ENCODE results near the gene C2CD2. TPM values are rescaled to one million over a fixed set of nuclear protein-coding genes. Genes with fewer than 3 reads are reported as not detected.

C2CD2 gene
- 9.2 and 10.8 TPM in 2 replicates for total RNA-seq (2021)
- percentile 53 among the genes with signal in this experiment for Bru-seq, nascent RNA
- percentile 60 among the genes with signal in this experiment for BruChase-seq, experiment 1, labeled RNA remaining after a 2-hour chase
- BruChase-seq, experiment 2, labeled RNA remaining after a 6-hour chase = percentile 57 among the genes with signal in this experiment
- long read RNA-seq, full-length matches to known transcripts = 6 of 13 reads
- long read RNA-seq, partial matches to known transcripts = 2 of 13 reads
- long read RNA-seq, other reads (novel, unspliced or antisense) = 5 of 13 reads

DNA sequence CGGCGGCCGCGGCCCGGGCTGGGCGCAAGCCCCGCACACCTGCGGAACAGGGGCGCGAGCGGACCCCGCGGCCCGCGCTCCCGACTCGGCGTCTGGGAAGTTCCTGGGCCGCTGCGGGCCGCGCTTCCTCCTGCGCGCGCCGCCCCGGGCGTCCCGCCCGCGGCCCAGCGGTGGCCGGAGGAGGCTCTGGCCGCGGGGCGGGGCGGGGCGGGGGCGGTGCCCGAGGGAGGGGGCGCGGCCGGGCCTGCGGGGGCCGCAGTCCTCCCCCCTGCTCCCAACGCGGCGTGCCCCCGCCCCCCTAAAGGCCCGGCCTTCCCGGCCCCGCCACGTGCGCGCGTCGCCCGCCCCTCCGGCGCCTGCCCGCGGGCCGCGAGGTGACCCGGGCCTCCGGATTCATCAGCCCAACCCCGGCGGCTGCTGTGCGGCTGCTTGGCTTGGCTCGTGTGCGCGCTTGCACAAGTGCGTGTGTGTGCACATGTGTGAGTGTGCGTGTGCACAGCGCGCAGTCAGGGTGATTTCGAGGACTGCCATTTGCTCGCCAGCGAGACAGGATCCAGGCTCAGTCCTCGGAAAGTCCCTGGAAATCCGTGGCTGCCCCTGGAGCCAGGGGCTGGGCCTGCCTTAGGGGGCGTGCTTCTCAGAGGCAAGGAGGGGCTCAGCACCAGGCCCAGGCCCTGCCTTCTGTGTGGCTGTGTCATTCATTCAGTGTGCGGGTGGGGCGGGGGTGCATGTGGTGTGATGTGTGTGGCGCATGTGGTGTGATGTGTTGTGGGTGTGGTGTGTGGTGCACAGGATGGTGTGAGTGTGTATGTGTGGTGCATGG lies at the start of gene C2CD2:
Gene C2CD2, minus strand, starts transcription at position 188 of the 823 bp plus-strand sequence. CDS start 370 bp downstream, outside the sequence.
- Histone ChIP-seq H3K36me3 (ENCODE audit: insufficient read depth, low read length, poor library complexity, severe bottlenecking) (no peaks in the 10 kb centered on the region), H3K9me3 (ENCODE audit: low read depth, low read length, poor library complexity, severe bottlenecking) (no peaks in the 10 kb centered on the region), H3K4me1 (ENCODE audit: insufficient read depth, low read length, poor library complexity, severe bottlenecking) (peaks cover 19% of the 10 kb centered on the region), H3K27ac (ENCODE audit: low read depth, low read length, poor library complexity, severe bottlenecking) (peak within 1 kb of the TSS; percentile 49), H3K27me3 (replicated peaks; ENCODE audit: insufficient read depth, low read depth, low read length, poor library complexity) (no peaks in the 10 kb centered on the region), H3K4me3 (ENCODE audit: low read depth, low read length, poor library complexity, severe bottlenecking) (peak within 1 kb of the TSS; percentile 56)
- BruUV-seq (replicated peaks) = no TSS peak
- ChIA-PET POLR2A (ENCODE audit: low non-redundant PET) (no interaction called here), CTCF (no interaction called here)
- no peak for TF ChIP-seq CTCF (conservative IDR thresholded peaks at IDR 0.05; ENCODE audit: low read depth, low read length)
- TF ChIP-seq EZH2 (IDR thresholded peaks at IDR 0.05; ENCODE audit: borderline replicate concordance, low read depth, low read length, poor library complexity, severe bottlenecking) = no peak
- peak; percentile 70 for DNase-seq (ENCODE audit: low spot score)
- intact Hi-C loops (cut with micrococcal nuclease; ENCODE audit: unreplicated experiment) = no loop called here

DNA sequence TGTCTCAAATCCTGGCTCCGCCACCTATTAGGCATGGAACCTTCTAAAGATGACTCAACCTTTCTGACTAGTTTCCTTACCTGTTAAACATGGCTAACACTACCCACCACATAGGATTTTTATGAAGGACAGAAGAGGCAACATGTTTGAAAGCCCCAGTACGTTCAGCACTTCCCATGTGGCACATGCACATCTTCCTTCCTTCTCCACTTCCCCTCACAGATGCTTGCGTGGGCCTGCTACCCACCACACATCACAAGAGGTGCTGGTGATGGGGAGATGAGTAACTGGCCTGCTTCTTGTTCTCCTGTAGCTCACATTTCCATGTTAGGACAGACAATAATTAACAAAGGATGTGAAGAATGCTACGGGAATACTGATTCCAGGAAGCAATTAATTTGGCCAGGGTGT lies 49.2 kb upstream of the C2CD2 start:
- Histone ChIP-seq H3K27ac (ENCODE audit: low read depth, low read length, poor library complexity, severe bottlenecking) (no peak overlapping the region), H3K4me3 (ENCODE audit: low read depth, low read length, poor library complexity, severe bottlenecking) (no peak overlapping the region), H3K36me3 (ENCODE audit: insufficient read depth, low read length, poor library complexity, severe bottlenecking) (no peaks in the 10 kb centered on the region), H3K27me3 (replicated peaks; ENCODE audit: insufficient read depth, low read depth, low read length, poor library complexity) (no peaks in the 10 kb centered on the region), H3K9me3 (ENCODE audit: low read depth, low read length, poor library complexity, severe bottlenecking) (no peaks in the 10 kb centered on the region), H3K4me1 (ENCODE audit: insufficient read depth, low read length, poor library complexity, severe bottlenecking) (peaks cover 5% of the 10 kb centered on the region)
- BruUV-seq (replicated peaks) = no TSS peak
- DNase-seq (ENCODE audit: low spot score) = peak; percentile 5
- intact Hi-C loops (cut with micrococcal nuclease; ENCODE audit: unreplicated experiment) = no loop called here
- CTCF ChIA-PET = no interaction called here
- TF ChIP-seq CTCF (conservative IDR thresholded peaks at IDR 0.05; ENCODE audit: low read depth, low read length) (no peak), EZH2 (IDR thresholded peaks at IDR 0.05; ENCODE audit: borderline replicate concordance, low read depth, low read length, poor library complexity, severe bottlenecking) (no peak)
- POLR2A ChIA-PET (ENCODE audit: low non-redundant PET) = no interaction called here

DNA sequence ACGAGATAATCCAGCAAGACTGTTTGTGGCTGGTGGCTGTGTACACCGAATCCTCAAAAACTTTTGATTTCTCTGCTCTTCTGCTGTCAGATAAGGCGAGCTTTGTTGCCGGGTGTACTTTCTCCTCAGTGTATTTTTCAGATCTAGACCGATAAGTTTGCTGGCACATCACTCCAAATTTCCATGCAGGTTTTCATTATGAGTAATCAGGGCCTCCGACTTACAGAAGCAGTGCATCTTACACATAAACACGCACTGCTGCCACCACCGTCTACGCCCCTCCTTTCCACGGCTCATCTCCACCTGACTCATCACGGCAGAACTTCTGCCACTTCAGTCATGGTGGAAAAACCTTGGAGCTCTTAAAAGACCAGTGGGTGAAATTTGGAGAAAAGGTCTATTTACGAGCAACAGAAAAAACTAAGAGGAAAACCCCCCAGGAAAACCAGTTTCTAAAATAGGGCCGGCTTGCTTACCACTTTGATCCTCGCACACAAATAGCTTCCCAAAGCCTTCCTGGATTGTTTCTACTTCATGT lies 48.7 kb upstream of the C2CD2 start:
- ChIA-PET POLR2A (ENCODE audit: low non-redundant PET) (no interaction called here), CTCF (no interaction called here)
- no peak overlapping the region for H3K4me3 ChIP-seq (ENCODE audit: low read depth, low read length, poor library complexity, severe bottlenecking)
- TF ChIP-seq EZH2 (IDR thresholded peaks at IDR 0.05; ENCODE audit: borderline replicate concordance, low read depth, low read length, poor library complexity, severe bottlenecking) (no peak), CTCF (conservative IDR thresholded peaks at IDR 0.05; ENCODE audit: low read depth, low read length) (no peak)
- H3K27me3 ChIP-seq (replicated peaks; ENCODE audit: insufficient read depth, low read depth, low read length, poor library complexity) = no peaks in the 10 kb centered on the region
- H3K36me3 ChIP-seq (ENCODE audit: insufficient read depth, low read length, poor library complexity, severe bottlenecking) = peaks cover 3% of the 10 kb centered on the region
- peaks cover 5% of the 10 kb centered on the region for H3K4me1 ChIP-seq (ENCODE audit: insufficient read depth, low read length, poor library complexity, severe bottlenecking)
- intact Hi-C loops (cut with micrococcal nuclease; ENCODE audit: unreplicated experiment) = no loop called here
- no TSS peak for BruUV-seq (replicated peaks)
- no peak overlapping the region for H3K27ac ChIP-seq (ENCODE audit: low read depth, low read length, poor library complexity, severe bottlenecking)
- H3K9me3 ChIP-seq (ENCODE audit: low read depth, low read length, poor library complexity, severe bottlenecking) = no peaks in the 10 kb centered on the region
- DNase-seq (ENCODE audit: low spot score) = no peak
